Muscle of leg (tissue), 11 donors: ENCODE results near the gene IGHMBP2. TPM values are rescaled to one million over a fixed set of nuclear protein-coding genes. Genes with fewer than 3 reads are reported as not detected.

Experiments used
- DNase-seq: peaks from one replicate; pipeline ENCODE4 v3.0.0; 2013
- H3K27ac ChIP-seq: one replicate; pipeline ENCODE4 v1.5.1; 2013; ENCODE audit warnings: mild to moderate bottlenecking, low read length, control low read depth
- H3K27me3 ChIP-seq: one replicate; pipeline ENCODE4 v1.6.1; 2013; ENCODE audit warnings: low read length; ENCODE audit not compliant: control insufficient read depth, insufficient read depth
- H3K36me3 ChIP-seq: one replicate; pipeline ENCODE4 v1.6.1; 2013; ENCODE audit warnings: low read length; ENCODE audit not compliant: control insufficient read depth, insufficient read depth
- H3K4me1 ChIP-seq: one replicate; pipeline ENCODE4 v1.6.1; 2013; ENCODE audit warnings: low read length; ENCODE audit not compliant: control insufficient read depth, insufficient read depth
- H3K4me3 ChIP-seq: one replicate; pipeline ENCODE4 v1.5.1; 2013; ENCODE audit warnings: low read length, control low read depth
- H3K9me3 ChIP-seq: replicated peaks from 2 replicates; pipeline ENCODE4 v1.6.1; 2013; ENCODE audit warnings: low read depth, low read length; ENCODE audit not compliant: control insufficient read depth
- WGBS: methylation state at CpG from one replicate; pipeline ENCODE4 v1.1.5; 2013; ENCODE audit warnings: missing lambda C conversion rate; ENCODE audit not compliant: insufficient coverage; 5-methylcytosine and 5-hydroxymethylcytosine counted together
- polyA plus RNA-seq, 8 donors: library from polyadenylated mRNA; unstranded; fragments of 120-200 nt; gene quantifications; one replicate each; pipeline versions ENCODE4 v1.2.1 to v1.2.3, GENCODE V29; 2013; ENCODE audit warnings: inconsistent platforms in 1 of 8, low replicate concordance in 1 of 8; ENCODE audit not compliant: insufficient read length in 8 of 8, insufficient read depth in 1 of 8
- total RNA-seq: library from RNA; stranded (reverse); fragments of 120-200 nt; gene quantifications from one replicate; pipeline ENCODE4 v1.2.4, GENCODE V29; 2013

The IGHMBP2 gene
- total and polyA plus RNA-seq, 9 donors = 7.6 to 13.2 (median 11.9) TPM

- no peak for DNase-seq
- 72% methylated on average over 12 of the region's 17 CpGs for WGBS
- Histone ChIP-seq H3K4me3 (no peak overlapping the region), H3K36me3 (peaks cover 95% of the 10 kb centered on the region), H3K9me3 (no peaks in the 10 kb centered on the region), H3K4me1 (no peaks in the 10 kb centered on the region), H3K27me3 (no peaks in the 10 kb centered on the region), H3K27ac (no peak overlapping the region)
These were observed 30.1 kb downstream of the IGHMBP2 start for GRCh38 chr11:68933605-68934320.

GRCh38 chr11:68934321-68934645 lies 30.6 kb downstream of the IGHMBP2 start:
- no peak for DNase-seq
- Histone ChIP-seq H3K4me3 (no peak overlapping the region), H3K9me3 (no peaks in the 10 kb centered on the region), H3K36me3 (peaks cover 95% of the 10 kb centered on the region), H3K27ac (no peak overlapping the region), H3K27me3 (no peaks in the 10 kb centered on the region), H3K4me1 (no peaks in the 10 kb centered on the region)
- 93% methylated on average over 11 of the region's 12 CpGs for WGBS

GRCh38 chr11:68934666-68935065 lies 31.0 kb downstream of the IGHMBP2 start:
- Histone ChIP-seq H3K4me3 (no peak overlapping the region), H3K27ac (no peak overlapping the region), H3K4me1 (no peaks in the 10 kb centered on the region), H3K36me3 (peaks cover 95% of the 10 kb centered on the region), H3K9me3 (no peaks in the 10 kb centered on the region), H3K27me3 (no peaks in the 10 kb centered on the region)
- 90% methylated on average over 13 of the region's 13 CpGs for WGBS
- no peak for DNase-seq

GRCh38 chr11:68935066-68935465 lies 31.4 kb downstream of the IGHMBP2 start:
- Histone ChIP-seq H3K4me3 (no peak overlapping the region), H3K27me3 (no peaks in the 10 kb centered on the region), H3K9me3 (no peaks in the 10 kb centered on the region), H3K4me1 (no peaks in the 10 kb centered on the region), H3K27ac (no peak overlapping the region), H3K36me3 (peaks cover 95% of the 10 kb centered on the region)
- 91% methylated on average over 15 of the region's 15 CpGs for WGBS
- DNase-seq = no peak

- Histone ChIP-seq H3K4me3 (no peak overlapping the region), H3K36me3 (peaks cover 95% of the 10 kb centered on the region), H3K4me1 (no peaks in the 10 kb centered on the region), H3K9me3 (no peaks in the 10 kb centered on the region), H3K27ac (no peak overlapping the region), H3K27me3 (no peaks in the 10 kb centered on the region)
- no peak for DNase-seq
- WGBS = 95% methylated on average over 28 of the region's 29 CpGs
These were observed 32.0 kb downstream of the IGHMBP2 start for GRCh38 chr11:68935516-68936357.

- Histone ChIP-seq H3K27me3 (no peaks in the 10 kb centered on the region), H3K36me3 (peaks cover 92% of the 10 kb centered on the region), H3K27ac (no peak overlapping the region), H3K4me3 (no peak overlapping the region), H3K9me3 (no peaks in the 10 kb centered on the region), H3K4me1 (no peaks in the 10 kb centered on the region)
- DNase-seq = no peak
- WGBS = 89% methylated on average over 8 of the region's 10 CpGs
These were observed 32.6 kb downstream of the IGHMBP2 start for GRCh38 chr11:68936358-68936636.

- DNase-seq = no peak
- H3K4me3 ChIP-seq = no peak overlapping the region
- no peaks in the 10 kb centered on the region for H3K4me1 ChIP-seq
- WGBS = 92% methylated on average over 19 of the region's 29 CpGs
- no peaks in the 10 kb centered on the region for H3K27me3 ChIP-seq
- H3K36me3 ChIP-seq = peaks cover 86% of the 10 kb centered on the region
- H3K9me3 ChIP-seq = no peaks in the 10 kb centered on the region
- H3K27ac ChIP-seq = no peak overlapping the region
These were observed 33.3 kb downstream of the IGHMBP2 start for GRCh38 chr11:68936676-68937620.

- H3K27me3 ChIP-seq = no peaks in the 10 kb centered on the region
- H3K27ac ChIP-seq = no peak overlapping the region
- 86% methylated on average over 9 of the region's 18 CpGs for WGBS
- H3K36me3 ChIP-seq = peaks cover 80% of the 10 kb centered on the region
- H3K4me1 ChIP-seq = no peaks in the 10 kb centered on the region
- H3K4me3 ChIP-seq = no peak overlapping the region
- DNase-seq = no peak
- no peaks in the 10 kb centered on the region for H3K9me3 ChIP-seq
These were observed 34.4 kb downstream of the IGHMBP2 start for GRCh38 chr11:68938088-68938487.

- WGBS = 87% methylated on average over 16 of the region's 17 CpGs
- Histone ChIP-seq H3K9me3 (no peaks in the 10 kb centered on the region), H3K4me1 (no peaks in the 10 kb centered on the region), H3K27ac (no peak overlapping the region), H3K4me3 (no peak overlapping the region), H3K27me3 (no peaks in the 10 kb centered on the region), H3K36me3 (peaks cover 71% of the 10 kb centered on the region)
- DNase-seq = no peak
These were observed 35.3 kb downstream of the IGHMBP2 start for GRCh38 chr11:68938816-68939582.
